Stomach (tissue), 9 donors: Measurements from ENCODE around the gene UBE2O. TPM values are rescaled to one million over a fixed set of nuclear protein-coding genes. Genes with fewer than 3 reads are reported as not detected.
A peak's percentile ranks its signal among the peaks of the same experiment; 100 is the strongest.

ENCODE experiments used
- DNase-seq, 2 donors: peaks; one replicate each; pipeline versions ENCODE4 v3.0.0 to v3.0.0-alpha.2; 2013 to 2019
- H3K27ac ChIP-seq, 5 donors: fragments of 200-600 bp in 4 of 5; sonication (generic) in 4 of 5; one replicate each; pipeline ENCODE4 v1.5.1; 2013 to 2019; ENCODE audit warnings: mild to moderate bottlenecking in 1 of 5, moderate library complexity in 1 of 5
- H3K27me3 ChIP-seq, 3 donors: fragments of 200-600 bp; sonication (generic); one replicate each; pipeline ENCODE4 v1.5.1; 2017 to 2019; ENCODE audit warnings: mixed run types in 1 of 3
- H3K36me3 ChIP-seq, 4 donors: fragments of 200-600 bp; sonication (generic); 1 replicate in 3 of 4; 2 replicates in 1 of 4; pipeline ENCODE4 v1.5.1; 2016 to 2019
- H3K4me1 ChIP-seq, 4 donors: fragments of 200-600 bp; sonication (generic); one replicate each; pipeline ENCODE4 v1.5.1; 2016 to 2019
- H3K4me3 ChIP-seq, 4 donors: fragments of 200-600 bp; sonication (generic) in 3 of 4; one replicate each; pipeline ENCODE4 v1.5.1; 2016 to 2019; ENCODE audit warnings: mild to moderate bottlenecking in 1 of 4
- H3K9me3 ChIP-seq, 4 donors: fragments of 200-600 bp; sonication (generic); one replicate each; pipeline ENCODE4 v1.5.1; 2016 to 2019
- CTCF ChIP-seq, 7 experiments: fragments of 450-650 bp in 4 of 7; fragments of 200-600 bp in 3 of 7; sonication (generic) in 3 of 7; IDR thresholded peaks; one replicate each; pipeline ENCODE4 v1.5.1; 2016 to 2019; ENCODE audit warnings: antibody characterized with exemption in 7 of 7, control low read depth in 2 of 7, mild to moderate bottlenecking in 1 of 7
- EP300 ChIP-seq: sonication (generic); formaldehyde crosslinking; IDR thresholded peaks from one replicate; pipeline ENCODE4 v1.6.1; 2017; ENCODE audit warnings: antibody characterized with exemption
- POLR2A ChIP-seq, 4 donors: fragments of 450-650 bp; IDR thresholded peaks; one replicate each; pipeline ENCODE4 v1.6.1; 2016; ENCODE audit warnings: antibody characterized with exemption in 4 of 4, control low read depth in 2 of 4, mild to moderate bottlenecking in 1 of 4, moderate library complexity in 1 of 4
- POLR2AphosphoS5 ChIP-seq, 3 donors: sonication (generic); formaldehyde crosslinking; IDR thresholded peaks; one replicate each; pipeline ENCODE4 v1.6.1; 2016; ENCODE audit warnings: antibody characterized with exemption in 3 of 3
- WGBS, 5 donors: extraction: QIAGEN DNeasy Blood & Tissue Kit in 3 of 5; methylation state at CpG; one replicate each; pipeline versions ENCODE4 v1.1.5 to v1.1.7; 2013 to 2018; 5-methylcytosine and 5-hydroxymethylcytosine counted together
- intact Hi-C: fragments of 100-400 bp; cut with DNase I; formaldehyde crosslinking; loops from one replicate; pipeline ENCODE4 v1.15.1; 2023; ENCODE audit warnings: low total_unique reads
- polyA plus RNA-seq, 3 donors: library from polyadenylated mRNA; stranded (reverse); fragments of 200-250 nt; gene quantifications; one replicate each; pipeline ENCODE4 v1.2.3, GENCODE V29; 2013
- total RNA-seq, 5 donors: library from RNA; depleted of rRNA; stranded (reverse); fragments of >200 nt; gene quantifications; one replicate each; pipeline versions ENCODE4 v1.1.0 to v1.2.3, GENCODE V29; 2014 to 2016
- donor health status: healthy with polysubstance abuse.
- donor health status: Bipolar disorder and iron deficiency.
- donor health status: healthy.

The UBE2O gene
- total and polyA plus RNA-seq, 8 donors: 4.6 to 32.7 (median 11.9) TPM

GRCh38 chr17:76433693-76434092 lies 19.3 kb downstream of the UBE2O start:
- 95 to 99% (median 95%) methylated on average over 9 of the region's 9 CpGs for WGBS, 5 donors
- Histone ChIP-seq H3K36me3 (peaks cover 0 to 14% (median 3%) of the 10 kb centered on the region in 4 donors), H3K4me1 (peaks cover 0 to 21% (median 12%) of the 10 kb centered on the region in 4 donors), H3K9me3 (no peaks in the 10 kb centered on the region), H3K27ac (no peak overlapping the region), H3K4me3 (no peak overlapping the region), H3K27me3 (no peaks in the 10 kb centered on the region)
- DNase-seq: no peak
- intact Hi-C loops: no loop called here
- TF ChIP-seq EP300: no peak
- TF ChIP-seq CTCF (IDR thresholded peaks at IDR 0.05): no peak
- no peak for TF ChIP-seq POLR2A (IDR thresholded peaks at IDR 0.05)
- TF ChIP-seq POLR2AphosphoS5 (IDR thresholded peaks at IDR 0.05): no peak

- TF ChIP-seq POLR2A (IDR thresholded peaks at IDR 0.05) (no peak), EP300 (no peak), POLR2AphosphoS5 (IDR thresholded peaks at IDR 0.05) (no peak), CTCF (IDR thresholded peaks at IDR 0.05) (peak in 2 of 7 experiments; percentile 12 to 24)
- no peak overlapping the region for H3K27ac ChIP-seq
- no peak for DNase-seq
- peaks cover 3 to 21% (median 12%) of the 10 kb centered on the region in 4 donors for H3K4me1 ChIP-seq
- intact Hi-C loops: no loop called here
- WGBS, 5 donors: 78 to 84% (median 79%) methylated on average over 3 of the region's 3 CpGs
- no peak overlapping the region for H3K4me3 ChIP-seq
- no peaks in the 10 kb centered on the region for H3K9me3 ChIP-seq
- H3K36me3 ChIP-seq: peaks cover 0 to 14% (median 3%) of the 10 kb centered on the region in 4 donors
- H3K27me3 ChIP-seq: no peaks in the 10 kb centered on the region
Measured at GRCh38 chr17:76432712-76433336, 20.1 kb downstream of the UBE2O start.

- H3K4me1 ChIP-seq: peaks cover 7 to 29% (median 16%) of the 10 kb centered on the region in 4 donors
- intact Hi-C loops: no loop called here
- TF ChIP-seq POLR2AphosphoS5 (IDR thresholded peaks at IDR 0.05): no peak
- TF ChIP-seq POLR2A (IDR thresholded peaks at IDR 0.05): no peak
- no peak for TF ChIP-seq EP300
- no peak for TF ChIP-seq CTCF (IDR thresholded peaks at IDR 0.05)
- WGBS, 5 donors: 75 to 88% (median 81%) methylated on average over 6 of the region's 6 CpGs
- H3K27me3 ChIP-seq: no peaks in the 10 kb centered on the region
- H3K27ac ChIP-seq: no peak overlapping the region
- H3K36me3 ChIP-seq: peaks cover 0 to 14% (median 3%) of the 10 kb centered on the region in 4 donors
- H3K4me3 ChIP-seq: no peak overlapping the region
- no peaks in the 10 kb centered on the region for H3K9me3 ChIP-seq
- DNase-seq: no peak
Measured at GRCh38 chr17:76432004-76432403, 20.9 kb downstream of the UBE2O start.

GRCh38 chr17:76431509-76431908 lies 21.4 kb downstream of the UBE2O start:
- Histone ChIP-seq H3K9me3 (no peaks in the 10 kb centered on the region), H3K27me3 (no peaks in the 10 kb centered on the region), H3K27ac (no peak overlapping the region), H3K36me3 (peaks cover 0 to 14% (median 3%) of the 10 kb centered on the region in 4 donors), H3K4me1 (peaks cover 7 to 34% (median 17%) of the 10 kb centered on the region in 4 donors), H3K4me3 (no peak overlapping the region)
- TF ChIP-seq EP300: no peak
- TF ChIP-seq POLR2AphosphoS5 (IDR thresholded peaks at IDR 0.05): no peak
- no peak for TF ChIP-seq CTCF (IDR thresholded peaks at IDR 0.05)
- no peak for TF ChIP-seq POLR2A (IDR thresholded peaks at IDR 0.05)
- intact Hi-C loops: no loop called here
- DNase-seq: no peak
- 91 to 94% (median 93%) methylated on average over 2 of the region's 2 CpGs for WGBS, 5 donors
